ENCODE data around the gene FUT1. TPM values are rescaled to one million over a fixed set of nuclear protein-coding genes. Genes with fewer than 3 reads are reported as not detected.

The FUT1 gene
- total RNA-seq, 1 donor from 2014 or later: 19.9 TPM

GRCh38 chr19:48746738-48747575 lies 5.5 kb downstream of the FUT1 start, which contains the start of gene IZUMO1:
TSS of gene IZUMO1 (minus strand) at chr19:48746909. CDS start at chr19:48745859, 1,050 bp downstream.
- TF ChIP-seq CTCF (IDR thresholded peaks at IDR 0.05): no peak
- H3K4me3 ChIP-seq: peak within 1 kb of the TSS; percentile 45
- peaks cover 5% of the 10 kb centered on the region for H3K4me1 ChIP-seq
- no peaks in the 10 kb centered on the region for H3K9me3 ChIP-seq
- no peaks in the 10 kb centered on the region for H3K36me3 ChIP-seq
- H3K27me3 ChIP-seq: peaks cover 14% of the 10 kb centered on the region
- intact Hi-C loops (cut with DNase I): no loop called here
- H3K27ac ChIP-seq: peak within 1 kb of the TSS; percentile 70
- DNase-seq (peak; percentile 88), ATAC-seq (peak; percentile 84)

- H3K4me3 ChIP-seq: peak overlapping the region; percentile 45
- no peak for DNase-seq
- H3K27me3 ChIP-seq: peaks cover 8% of the 10 kb centered on the region
- intact Hi-C loops (cut with DNase I): no loop called here
- no peaks in the 10 kb centered on the region for H3K4me1 ChIP-seq
- TF ChIP-seq CTCF (IDR thresholded peaks at IDR 0.05): no peak
- ATAC-seq: no peak
- H3K27ac ChIP-seq: no peak overlapping the region
- no peaks in the 10 kb centered on the region for H3K36me3 ChIP-seq
- H3K9me3 ChIP-seq: no peaks in the 10 kb centered on the region
These were observed 6.3 kb downstream of the FUT1 start for GRCh38 chr19:48746110-48746509.

GRCh38 chr19:48745208-48745995 lies 7.0 kb downstream of the FUT1 start:
- Histone ChIP-seq H3K9me3 (no peaks in the 10 kb centered on the region), H3K36me3 (no peaks in the 10 kb centered on the region), H3K27me3 (peaks cover 1% of the 10 kb centered on the region), H3K4me1 (no peaks in the 10 kb centered on the region), H3K4me3 (no peak overlapping the region), H3K27ac (no peak overlapping the region)
- no peak for TF ChIP-seq CTCF (IDR thresholded peaks at IDR 0.05)
- DNase-seq: no peak
- intact Hi-C loops (cut with DNase I): no loop called here
- ATAC-seq: peak; percentile 67

- TF ChIP-seq CTCF (IDR thresholded peaks at IDR 0.05): no peak
- DNase-seq (no peak), ATAC-seq (no peak)
- H3K4me1 ChIP-seq: peaks cover 3% of the 10 kb centered on the region
- H3K9me3 ChIP-seq: no peaks in the 10 kb centered on the region
- no peaks in the 10 kb centered on the region for H3K27me3 ChIP-seq
- no peaks in the 10 kb centered on the region for H3K36me3 ChIP-seq
- peak overlapping the region; percentile 76 for H3K27ac ChIP-seq
- H3K4me3 ChIP-seq: no peak overlapping the region
- intact Hi-C loops (cut with DNase I): no loop called here
These were observed 10.3 kb downstream of the FUT1 start for GRCh38 chr19:48742096-48742495.

- intact Hi-C loops (cut with DNase I): no loop called here
- H3K27ac ChIP-seq: peak overlapping the region; percentile 76
- peak overlapping the region; percentile 63 for H3K4me3 ChIP-seq
- H3K27me3 ChIP-seq: no peaks in the 10 kb centered on the region
- TF ChIP-seq CTCF (IDR thresholded peaks at IDR 0.05): no peak
- DNase-seq: peak; percentile 77
- H3K36me3 ChIP-seq: no peaks in the 10 kb centered on the region
- H3K4me1 ChIP-seq: peaks cover 3% of the 10 kb centered on the region
- peak; percentile 11 for ATAC-seq
- no peaks in the 10 kb centered on the region for H3K9me3 ChIP-seq
These were observed 11.1 kb downstream of the FUT1 start for GRCh38 chr19:48741129-48741999.
